GM13976 (cell line): ENCODE results near the gene CFAP54.

Experiments
- DNase-seq: peaks from one replicate; pipeline ENCODE4 v3.0.0; 2012; ENCODE audit warnings: low spot score
- in situ Hi-C: fragments of 300-500 bp; cut with MboI; formaldehyde crosslinking; loops from one replicate; pipeline ENCODE4 v1.12.0; 2022; ENCODE audit warnings: low sequenced_read_pairs, mixed read lengths, inconsistent platforms; ENCODE audit not compliant: unreplicated experiment
- TF ChIP-seq, protein P1 (sequence below): IDR thresholded peaks from 2 replicates; pipeline ENCODE4 v1.5.1; 2012; ENCODE audit warnings: borderline replicate concordance, mild to moderate bottlenecking; ENCODE audit not compliant: insufficient read depth; ENCODE audit errors: extremely low read depth, missing control alignments, control extremely low read depth

CFAP54 gene

DNA sequence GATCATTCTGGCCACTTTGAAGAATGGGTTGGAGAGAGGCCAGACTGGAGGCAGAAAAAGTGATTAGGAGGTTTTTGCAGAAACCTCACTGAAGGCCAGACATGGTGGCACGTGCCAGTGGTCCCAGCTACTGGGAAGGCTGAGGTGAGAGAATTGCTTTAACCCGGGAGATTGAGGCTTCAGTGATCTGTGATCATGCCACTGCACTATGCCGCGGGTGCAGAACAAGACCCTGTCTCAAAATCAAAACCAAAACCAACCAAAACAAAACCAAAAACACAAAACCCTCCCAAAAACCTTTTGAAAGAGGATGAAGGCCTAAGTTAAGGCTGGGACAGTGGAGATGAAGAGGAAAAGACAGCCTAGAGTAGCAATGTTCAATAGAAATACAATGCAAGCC, 15.2 kb upstream of the CFAP54 start:
- in situ Hi-C loops: no loop called here
- TF ChIP-seq, protein P1, sequence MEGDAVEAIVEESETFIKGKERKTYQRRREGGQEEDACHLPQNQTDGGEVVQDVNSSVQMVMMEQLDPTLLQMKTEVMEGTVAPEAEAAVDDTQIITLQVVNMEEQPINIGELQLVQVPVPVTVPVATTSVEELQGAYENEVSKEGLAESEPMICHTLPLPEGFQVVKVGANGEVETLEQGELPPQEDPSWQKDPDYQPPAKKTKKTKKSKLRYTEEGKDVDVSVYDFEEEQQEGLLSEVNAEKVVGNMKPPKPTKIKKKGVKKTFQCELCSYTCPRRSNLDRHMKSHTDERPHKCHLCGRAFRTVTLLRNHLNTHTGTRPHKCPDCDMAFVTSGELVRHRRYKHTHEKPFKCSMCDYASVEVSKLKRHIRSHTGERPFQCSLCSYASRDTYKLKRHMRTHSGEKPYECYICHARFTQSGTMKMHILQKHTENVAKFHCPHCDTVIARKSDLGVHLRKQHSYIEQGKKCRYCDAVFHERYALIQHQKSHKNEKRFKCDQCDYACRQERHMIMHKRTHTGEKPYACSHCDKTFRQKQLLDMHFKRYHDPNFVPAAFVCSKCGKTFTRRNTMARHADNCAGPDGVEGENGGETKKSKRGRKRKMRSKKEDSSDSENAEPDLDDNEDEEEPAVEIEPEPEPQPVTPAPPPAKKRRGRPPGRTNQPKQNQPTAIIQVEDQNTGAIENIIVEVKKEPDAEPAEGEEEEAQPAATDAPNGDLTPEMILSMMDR: no peak
- no peak for DNase-seq

DNA sequence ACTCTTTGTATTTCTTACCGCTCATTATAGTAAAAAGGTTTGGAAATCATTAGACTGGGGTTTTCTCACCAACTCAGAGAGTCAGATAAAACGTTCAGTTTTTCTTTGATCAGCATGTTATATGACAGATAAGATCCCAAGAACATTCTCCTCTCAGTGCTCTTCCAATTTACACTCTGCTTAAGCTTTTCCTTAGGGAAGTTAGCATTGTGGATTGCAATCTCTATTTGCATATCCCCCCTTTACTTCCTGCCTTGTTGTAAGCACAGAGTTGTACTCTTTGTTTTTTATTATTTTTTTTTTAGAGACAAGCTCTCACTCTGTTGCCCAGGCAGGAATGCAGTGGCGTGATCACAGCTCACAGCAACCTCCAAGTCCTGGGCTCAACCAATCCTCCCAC, 11.4 kb upstream of the CFAP54 start:
- in situ Hi-C loops: no loop called here
- TF ChIP-seq, protein P1: no peak
- no peak for DNase-seq

DNA sequence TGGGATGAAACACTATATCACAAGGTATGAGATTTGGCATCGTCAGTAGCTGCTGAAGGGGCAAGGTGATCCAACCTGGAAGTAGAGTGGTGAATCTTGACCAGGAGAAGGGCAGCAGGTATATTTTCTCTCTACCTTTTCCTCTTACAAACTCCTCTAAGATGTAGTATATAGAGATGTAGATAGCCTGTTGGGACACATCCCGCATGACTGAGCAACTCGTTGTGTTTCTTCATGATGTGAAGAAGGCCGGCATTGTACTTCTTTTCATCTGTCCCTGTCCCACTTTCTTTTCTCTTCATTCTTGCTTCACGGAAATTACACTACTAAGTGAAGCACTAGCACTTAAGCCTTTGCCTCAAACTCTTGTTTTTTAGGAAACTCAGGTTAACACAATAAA, 7.3 kb upstream of the CFAP54 start:
- DNase-seq: no peak
- TF ChIP-seq, protein P1: no peak
- in situ Hi-C loops: loop anchor here (10.0 kb wide), 1 partner anchor 77 kb away; the partner anchor contains the start of gene CDK17

DNA sequence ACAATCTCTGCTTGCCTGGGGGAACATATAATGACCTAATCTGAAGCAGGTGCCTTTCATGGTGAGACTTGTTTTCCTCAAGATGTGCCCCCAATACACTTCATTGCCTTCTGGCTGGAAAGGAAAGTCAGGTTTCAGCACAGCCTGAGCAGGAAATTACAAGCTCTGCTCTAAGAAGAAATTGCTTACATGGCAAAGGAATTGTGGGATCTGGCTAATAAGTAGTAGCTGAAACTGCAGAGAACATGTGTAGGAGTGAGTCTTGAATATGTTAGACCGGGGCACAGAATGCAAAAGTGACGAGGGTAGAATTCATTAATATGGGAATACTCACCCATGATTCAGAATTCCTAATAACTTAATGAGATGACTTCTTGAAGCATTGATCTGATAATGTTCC, 6.3 kb upstream of the CFAP54 start:
- DNase-seq: no peak
- in situ Hi-C loops: loop anchor here (10.0 kb wide), 1 partner anchor 78 kb away; the partner anchor contains the start of gene CDK17
- TF ChIP-seq, protein P1: no peak

DNA sequence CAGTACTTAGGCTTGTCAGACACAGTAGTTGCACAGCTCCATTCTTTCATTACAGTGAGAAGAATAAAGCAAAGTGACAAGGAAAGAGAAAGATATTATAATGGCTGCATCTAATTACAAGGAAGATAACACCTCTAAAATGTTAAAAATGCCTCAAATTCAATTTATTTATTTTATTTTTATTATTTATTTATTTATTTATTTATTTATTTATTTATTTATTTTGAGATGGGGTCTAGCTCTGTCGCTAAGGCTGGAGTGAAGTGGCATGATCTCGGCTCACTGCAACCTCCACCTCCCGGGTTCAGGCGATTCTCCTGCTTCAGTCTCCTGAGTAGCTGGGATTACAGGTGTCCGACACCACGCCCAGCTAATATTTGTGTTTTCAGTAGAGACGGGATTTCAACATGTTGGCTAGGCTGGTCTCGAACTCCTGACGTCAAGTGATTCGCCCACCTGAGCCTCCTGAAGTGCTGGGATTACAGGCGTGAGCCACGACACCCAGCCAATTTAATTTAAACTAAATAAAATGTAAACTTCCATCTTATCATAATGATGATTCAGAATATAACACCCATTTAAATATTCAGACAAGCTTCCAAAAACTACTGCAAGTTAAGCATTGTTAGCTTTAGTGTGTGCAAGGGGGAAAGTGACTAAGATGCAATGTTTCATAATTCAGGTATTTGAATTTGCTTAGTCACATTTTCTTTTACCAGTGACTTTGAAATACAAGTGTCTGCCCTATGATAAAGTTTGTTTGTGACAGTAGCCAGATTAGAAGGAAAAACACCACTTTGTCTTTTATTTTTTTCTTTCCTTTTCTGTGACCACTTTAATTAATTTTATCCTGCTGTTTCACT, 2.4 kb upstream of the CFAP54 start:
- in situ Hi-C loops: loop anchor here (10.0 kb wide), 1 partner anchor 82 kb away; the partner anchor contains the start of gene CDK17
- TF ChIP-seq, protein P1: no peak
- no peak for DNase-seq

DNA sequence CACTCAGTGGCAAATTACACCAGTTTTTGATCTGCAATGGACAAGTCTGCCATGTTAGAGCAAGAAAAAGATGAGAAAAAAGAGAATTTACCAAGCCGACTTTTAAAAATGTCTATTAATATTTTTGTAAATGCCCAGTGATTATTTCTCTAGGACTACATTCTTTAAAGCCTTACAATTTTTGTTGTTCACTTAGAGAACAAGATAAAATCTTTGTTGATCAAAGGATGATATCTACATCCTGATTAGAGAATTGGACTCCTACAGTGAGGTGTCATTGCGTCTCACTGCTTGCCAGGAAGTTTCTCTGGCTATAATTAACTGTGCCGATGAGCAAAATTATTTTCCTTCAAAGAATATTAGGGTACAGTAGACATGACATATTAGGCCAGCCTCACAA, 1.7 kb upstream of the CFAP54 start:
- DNase-seq: no peak
- in situ Hi-C loops: loop anchor here (10.0 kb wide), 1 partner anchor 83 kb away; the partner anchor contains the start of gene CDK17
- TF ChIP-seq, protein P1: no peak
